GM12878 (cell line): ENCODE measurements around the gene GPR21. TPM values are rescaled to one million over a fixed set of nuclear protein-coding genes. Genes with fewer than 3 reads are reported as not detected.

Experiments used
- ATAC-seq: fragments of 200-7000 bp; cut with Tn5 transposase; 3 replicates; pipeline ENCODE4 v1.9.1; 2020; ENCODE audit warnings: mild to moderate bottlenecking, moderate library complexity
- BruUV-seq: library from RNA; stranded (reverse); fragments of 400-500 nt; replicated peaks from 2 replicates; lab custom pipeline; 2021; lab: Mats Ljungman, UMichigan
- CTCF ChIA-PET: fragments of 300-600 bp; sonication (Branson Sonifier 250); formaldehyde crosslinking; extraction: SDS; loops from one replicate; lab custom pipeline; 2021; ENCODE audit warnings: inconsistent platforms; lab: Yijun Ruan, JAX
- POLR2A ChIA-PET: fragments of 350-600 bp; formaldehyde crosslinking; extraction: SDS; loops from one replicate; lab custom pipeline; 2021; ENCODE audit warnings: inconsistent platforms; lab: Charles Lee
- RAD21 ChIA-PET: fragments of 300-600 bp; sonication (Branson Sonifier 250); formaldehyde crosslinking; loops from one replicate; lab custom pipeline; 2023; ENCODE audit warnings: antibody characterized with exemption; ENCODE audit not compliant: unreplicated experiment; lab: Charles Lee
- SMC1A ChIA-PET: fragments of 300-600 bp; sonication (Branson Sonifier 250); formaldehyde crosslinking; loops from one replicate; lab custom pipeline; 2023; ENCODE audit not compliant: unreplicated experiment, uncharacterized antibody; lab: Charles Lee
- DNase-seq: peaks from one replicate; pipeline ENCODE4 v3.0.0-alpha.2; 2011; ENCODE audit warnings: low read depth, low spot score
- FAIRE-seq: peaks from 3 replicates; lab custom pipeline; 2011; peaks lifted over from hg19 to GRCh38; lab: Jason Lieb, UNC
- H2AFZ ChIP-seq: 2 replicates; pipeline ENCODE4 v1.6.0; 2011; ENCODE audit warnings: low read depth, low read length, control low read depth; ENCODE audit not compliant: control insufficient read depth
- H3K27ac ChIP-seq: 2 replicates; pipeline ENCODE4 v1.5.1; 2011; ENCODE audit warnings: control low read depth; ENCODE audit not compliant: control insufficient read depth, insufficient read depth
- H3K27me3 ChIP-seq, 2 experiments: replicated peaks in 1 of 2; 2 replicates each; pipeline versions ENCODE4 v1.6.0 to v1.6.1; 2011; ENCODE audit warnings: low read length in 1 of 2; ENCODE audit not compliant: control insufficient read depth in 2 of 2, insufficient read depth in 2 of 2
- H3K36me3 ChIP-seq, 2 experiments: 2 replicates each; pipeline ENCODE4 v1.5.1; 2011; ENCODE audit warnings: low read length in 1 of 2; ENCODE audit not compliant: control insufficient read depth in 2 of 2, insufficient read depth in 2 of 2
- H3K4me1 ChIP-seq: 2 replicates; pipeline ENCODE4 v1.6.1; 2011; ENCODE audit warnings: mild to moderate bottlenecking, low read length, moderate library complexity, mixed read lengths; ENCODE audit not compliant: control insufficient read depth, insufficient read depth
- H3K4me2 ChIP-seq: 2 replicates; pipeline ENCODE4 v1.6.0; 2011; ENCODE audit warnings: control low read depth; ENCODE audit not compliant: control insufficient read depth, insufficient read depth
- H3K4me3 ChIP-seq: fragments of 200-600 bp; sonication (generic); 2 replicates; pipeline ENCODE4 v1.5.1; 2016
- H3K79me2 ChIP-seq: 2 replicates; pipeline ENCODE4 v1.6.0; 2011; ENCODE audit warnings: low read length; ENCODE audit not compliant: control insufficient read depth, insufficient read depth
- H3K9ac ChIP-seq: 2 replicates; pipeline ENCODE4 v1.8.0; 2011; ENCODE audit warnings: low read length, control low read depth, mixed read lengths; ENCODE audit not compliant: control insufficient read depth, insufficient read depth
- H3K9me3 ChIP-seq: replicated peaks from 3 replicates; pipeline ENCODE4 v1.5.1; 2011; ENCODE audit warnings: mild to moderate bottlenecking, low read length; ENCODE audit not compliant: control insufficient read depth, insufficient read depth
- H4K20me1 ChIP-seq: 2 replicates; pipeline ENCODE4 v1.6.0; 2011; ENCODE audit not compliant: control insufficient read depth, insufficient read depth
- CHD2 ChIP-seq: IDR thresholded peaks from 2 replicates; pipeline ENCODE4 v1.6.1; 2011; ENCODE audit warnings: low read depth, low read length, improper control_type of control experiment, borderline replicate concordance
- EP300 ChIP-seq, 2 experiments: fragments of 150-350 bp in 1 of 2; IDR thresholded peaks; 2 replicates each; pipeline ENCODE4 v1.6.1; 2011 to 2012; ENCODE audit warnings: low read depth in 2 of 2, low read length in 2 of 2, borderline replicate concordance in 1 of 2, improper control_type of control experiment in 1 of 2, inconsistent platforms in 1 of 2; ENCODE audit not compliant: control insufficient read depth in 1 of 2
- FOXK2 ChIP-seq: fragments of 450-650 bp; IDR thresholded peaks from 2 replicates; pipeline ENCODE4 v1.6.1; 2017; ENCODE audit warnings: mild to moderate bottlenecking, moderate library complexity
- LARP7 ChIP-seq: fragments of 450-650 bp; IDR thresholded peaks from 2 replicates; pipeline ENCODE4 v1.6.1; 2017; ENCODE audit warnings: mild to moderate bottlenecking
- NR2F1 ChIP-seq: fragments of 450-650 bp; conservative IDR thresholded peaks from 2 replicates; pipeline ENCODE4 v1.6.1; 2017; ENCODE audit warnings: mild to moderate bottlenecking
- POLR2AphosphoS2 ChIP-seq: IDR thresholded peaks from 2 replicates; pipeline ENCODE4 v1.6.1; 2011; ENCODE audit warnings: low read depth, mild to moderate bottlenecking, low read length, improper control_type of control experiment, moderate library complexity
- RFX5 ChIP-seq: IDR thresholded peaks from 2 replicates; pipeline ENCODE4 v1.6.1; 2011; ENCODE audit warnings: low read depth, low read length, improper control_type of control experiment
- SMARCA5 ChIP-seq: fragments of 450-650 bp; IDR thresholded peaks from 2 replicates; pipeline ENCODE4 v1.6.1; 2017; ENCODE audit warnings: mild to moderate bottlenecking
- STAT3 ChIP-seq: IDR thresholded peaks from 2 replicates; pipeline ENCODE4 v1.6.1; 2011; ENCODE audit warnings: low read depth, low read length, improper control_type of control experiment
- ZNF274 ChIP-seq: IDR thresholded peaks from one replicate; pipeline ENCODE4 v1.8.0; 2011; ENCODE audit not compliant: insufficient read length, insufficient read depth
- ZSCAN29 ChIP-seq: fragments of 450-650 bp; IDR thresholded peaks from 2 replicates; pipeline ENCODE4 v1.6.1; 2017; ENCODE audit warnings: mild to moderate bottlenecking, moderate library complexity
- WGBS: methylation state at CpG from one replicate; pipeline ENCODE4 v1.1.6; 2016; ENCODE audit warnings: low lambda C conversion rate; ENCODE audit not compliant: insufficient replicate concordance, insufficient coverage; ENCODE audit errors: missing lambda C conversion rate; 5-methylcytosine and 5-hydroxymethylcytosine counted together
- in situ Hi-C: fragments of 300-500 bp; cut with MboI; formaldehyde crosslinking; loops from 9 replicates; pipeline ENCODE4 v1.14.3; 2018; ENCODE audit warnings: mixed read lengths
- intact Hi-C: fragments of 100-400 bp; cut with micrococcal nuclease; formaldehyde crosslinking; loops from one replicate; pipeline ENCODE4 v1.14.2; 2022; ENCODE audit not compliant: unreplicated experiment
- polyA plus RNA-seq, 11 experiments: library from polyadenylated mRNA; depleted of rRNA in 4 of 11; unstranded in 6 of 11; stranded (reverse) in 5 of 11; fragments of >200 nt; fragmentation: Nextera tagmentation in 4 of 11; fragmentation: Illumina TruSeq in 1 of 11; extraction: Ambion mirVana in 4 of 11; extraction: Trizol in 1 of 11; gene quantifications; 1 replicate in 1 of 11; 2 replicates in 10 of 11; pipeline versions ENCODE4 v1.2.1 to v1.2.3, GENCODE V29; 2011 to 2016; ENCODE audit warnings: inconsistent platforms in 2 of 11, missing spikeins in 2 of 11, low read depth in 1 of 11
- total RNA-seq, 4 experiments: library from RNA; depleted of rRNA in 3 of 4; stranded (reverse); fragments of >200 nt in 3 of 4; fragmentation: Illumina TruSeq in 1 of 4; extraction: Trizol in 1 of 4; gene quantifications; 2 replicates each; pipeline versions ENCODE4 v1.2.1 to v1.2.3, GENCODE V29; 2013 to 2021
- TF ChIP-seq, protein P1 (sequence below): fragments of 450-650 bp; IDR thresholded peaks from 2 replicates; pipeline ENCODE4 v1.6.1; 2017; ENCODE audit warnings: mild to moderate bottlenecking, moderate library complexity
- TF ChIP-seq, protein P2 (sequence below): IDR thresholded peaks from 2 replicates; pipeline ENCODE4 v1.6.1; 2012; ENCODE audit warnings: mild to moderate bottlenecking, low read depth, low read length

The GPR21 gene
- total and polyA plus RNA-seq, 10 of the 15 experiments (the other 5 are each of a cell fraction or from before 2014, with no cell fraction given): 0.09 to 1.9 (median 0.57) TPM; not detected in 4

DNA sequence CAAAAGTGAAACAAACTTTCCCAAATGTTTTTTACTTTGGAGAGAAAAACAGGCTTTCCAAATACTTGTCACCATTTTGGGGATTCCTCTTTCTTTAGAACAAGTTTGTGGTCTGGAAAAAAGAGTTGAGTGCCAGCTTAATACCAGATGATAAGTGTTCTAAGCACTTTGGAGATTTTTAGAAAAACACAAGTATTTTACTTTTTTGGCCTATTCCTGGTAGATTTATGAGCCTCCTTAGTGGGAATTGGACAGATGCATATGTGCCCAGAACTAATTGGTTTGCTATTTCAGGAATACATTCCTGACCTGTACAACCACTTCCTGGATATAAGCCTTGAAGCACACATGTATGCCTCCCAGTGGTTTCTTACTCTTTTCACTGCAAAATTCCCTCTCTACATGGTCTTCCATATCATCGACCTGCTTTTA lies 40.5 kb downstream of the GPR21 start (continued):
- TF ChIP-seq, protein P1, sequence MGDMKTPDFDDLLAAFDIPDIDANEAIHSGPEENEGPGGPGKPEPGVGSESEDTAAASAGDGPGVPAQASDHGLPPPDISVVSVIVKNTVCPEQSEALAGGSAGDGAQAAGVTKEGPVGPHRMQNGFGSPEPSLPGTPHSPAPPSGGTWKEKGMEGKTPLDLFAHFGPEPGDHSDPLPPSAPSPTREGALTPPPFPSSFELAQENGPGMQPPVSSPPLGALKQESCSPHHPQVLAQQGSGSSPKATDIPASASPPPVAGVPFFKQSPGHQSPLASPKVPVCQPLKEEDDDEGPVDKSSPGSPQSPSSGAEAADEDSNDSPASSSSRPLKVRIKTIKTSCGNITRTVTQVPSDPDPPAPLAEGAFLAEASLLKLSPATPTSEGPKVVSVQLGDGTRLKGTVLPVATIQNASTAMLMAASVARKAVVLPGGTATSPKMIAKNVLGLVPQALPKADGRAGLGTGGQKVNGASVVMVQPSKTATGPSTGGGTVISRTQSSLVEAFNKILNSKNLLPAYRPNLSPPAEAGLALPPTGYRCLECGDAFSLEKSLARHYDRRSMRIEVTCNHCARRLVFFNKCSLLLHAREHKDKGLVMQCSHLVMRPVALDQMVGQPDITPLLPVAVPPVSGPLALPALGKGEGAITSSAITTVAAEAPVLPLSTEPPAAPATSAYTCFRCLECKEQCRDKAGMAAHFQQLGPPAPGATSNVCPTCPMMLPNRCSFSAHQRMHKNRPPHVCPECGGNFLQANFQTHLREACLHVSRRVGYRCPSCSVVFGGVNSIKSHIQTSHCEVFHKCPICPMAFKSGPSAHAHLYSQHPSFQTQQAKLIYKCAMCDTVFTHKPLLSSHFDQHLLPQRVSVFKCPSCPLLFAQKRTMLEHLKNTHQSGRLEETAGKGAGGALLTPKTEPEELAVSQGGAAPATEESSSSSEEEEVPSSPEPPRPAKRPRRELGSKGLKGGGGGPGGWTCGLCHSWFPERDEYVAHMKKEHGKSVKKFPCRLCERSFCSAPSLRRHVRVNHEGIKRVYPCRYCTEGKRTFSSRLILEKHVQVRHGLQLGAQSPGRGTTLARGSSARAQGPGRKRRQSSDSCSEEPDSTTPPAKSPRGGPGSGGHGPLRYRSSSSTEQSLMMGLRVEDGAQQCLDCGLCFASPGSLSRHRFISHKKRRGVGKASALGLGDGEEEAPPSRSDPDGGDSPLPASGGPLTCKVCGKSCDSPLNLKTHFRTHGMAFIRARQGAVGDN: no peak
- TF ChIP-seq CHD2 (no peak), NR2F1 (no peak), RFX5 (no peak), FOXK2 (no peak), EP300 (IDR thresholded peaks at IDR 0.05; ENCODE audit: borderline replicate concordance in 1 of 2, control insufficient read depth in 1 of 2, low read depth in 2 of 2, low read length in 2 of 2) (no peak)

DNA sequence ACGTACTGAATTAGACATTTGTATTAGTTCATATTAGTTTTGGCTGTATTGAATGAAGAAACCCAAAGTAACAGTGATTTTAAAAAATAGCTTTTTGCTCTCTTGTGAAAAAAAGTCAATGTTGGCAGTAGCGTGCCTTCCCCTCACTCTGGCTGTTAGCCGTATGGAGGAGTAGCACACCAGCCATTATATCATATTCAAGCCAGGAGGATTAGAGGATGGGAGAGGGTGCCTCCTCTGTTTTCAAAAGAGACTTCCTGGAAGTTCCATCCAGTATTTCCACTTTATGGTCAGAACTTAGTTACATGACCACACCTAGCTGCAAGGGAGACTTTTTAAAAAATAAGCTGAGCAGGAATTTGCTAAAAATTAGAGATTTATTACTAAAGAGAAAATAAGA lies 41.2 kb downstream of the GPR21 start:
- Histone ChIP-seq H3K4me2 (no peak overlapping the region), H3K9ac (no peak overlapping the region), H3K27ac (no peak overlapping the region), H3K27me3 (no peaks in the 10 kb centered on the region), H4K20me1 (no peaks in the 10 kb centered on the region), H3K4me3 (no peak overlapping the region), H3K9me3 (no peaks in the 10 kb centered on the region), H2AFZ (no peak overlapping the region), H3K36me3 (peaks cover 0 to 17% of the 10 kb centered on the region in 2 experiments; a peak in 3 of 4 replicates), H3K4me1 (peaks cover 5% of the 10 kb centered on the region; the same call in 1 of the 2 replicates), H3K79me2 (no peaks in the 10 kb centered on the region)
- CTCF ChIA-PET: interaction anchor here (1.1 to 5.4 kb wide), 3 partner anchors 17 to 275 kb away, joined by 3 to 38 read pairs (median 3); no protein-coding TSS in a partner anchor
- in situ Hi-C loops (no loop called here), intact Hi-C loops (no loop called here)
- SMC1A ChIA-PET: interaction anchor here (1.0 to 3.9 kb wide), 4 partner anchors 22 to 275 kb away, joined by 3 to 22 read pairs (median 4); no protein-coding TSS in a partner anchor
- POLR2A ChIA-PET: interaction anchor here (0.9 kb wide), 1 partner anchor 266 kb away, joined by 3 read pairs; no protein-coding TSS in a partner anchor
- WGBS: 100% methylated on average over 3 of the region's 3 CpGs
- DNase-seq: no peak
- RAD21 ChIA-PET: interaction anchor here (1.0 to 4.0 kb wide), 3 partner anchors 12 to 275 kb away, joined by 3 to 13 read pairs (median 3); no protein-coding TSS in a partner anchor
- FAIRE-seq: no peak
- ATAC-seq: no peak
- no TSS peak for BruUV-seq
- TF ChIP-seq, protein P2, sequence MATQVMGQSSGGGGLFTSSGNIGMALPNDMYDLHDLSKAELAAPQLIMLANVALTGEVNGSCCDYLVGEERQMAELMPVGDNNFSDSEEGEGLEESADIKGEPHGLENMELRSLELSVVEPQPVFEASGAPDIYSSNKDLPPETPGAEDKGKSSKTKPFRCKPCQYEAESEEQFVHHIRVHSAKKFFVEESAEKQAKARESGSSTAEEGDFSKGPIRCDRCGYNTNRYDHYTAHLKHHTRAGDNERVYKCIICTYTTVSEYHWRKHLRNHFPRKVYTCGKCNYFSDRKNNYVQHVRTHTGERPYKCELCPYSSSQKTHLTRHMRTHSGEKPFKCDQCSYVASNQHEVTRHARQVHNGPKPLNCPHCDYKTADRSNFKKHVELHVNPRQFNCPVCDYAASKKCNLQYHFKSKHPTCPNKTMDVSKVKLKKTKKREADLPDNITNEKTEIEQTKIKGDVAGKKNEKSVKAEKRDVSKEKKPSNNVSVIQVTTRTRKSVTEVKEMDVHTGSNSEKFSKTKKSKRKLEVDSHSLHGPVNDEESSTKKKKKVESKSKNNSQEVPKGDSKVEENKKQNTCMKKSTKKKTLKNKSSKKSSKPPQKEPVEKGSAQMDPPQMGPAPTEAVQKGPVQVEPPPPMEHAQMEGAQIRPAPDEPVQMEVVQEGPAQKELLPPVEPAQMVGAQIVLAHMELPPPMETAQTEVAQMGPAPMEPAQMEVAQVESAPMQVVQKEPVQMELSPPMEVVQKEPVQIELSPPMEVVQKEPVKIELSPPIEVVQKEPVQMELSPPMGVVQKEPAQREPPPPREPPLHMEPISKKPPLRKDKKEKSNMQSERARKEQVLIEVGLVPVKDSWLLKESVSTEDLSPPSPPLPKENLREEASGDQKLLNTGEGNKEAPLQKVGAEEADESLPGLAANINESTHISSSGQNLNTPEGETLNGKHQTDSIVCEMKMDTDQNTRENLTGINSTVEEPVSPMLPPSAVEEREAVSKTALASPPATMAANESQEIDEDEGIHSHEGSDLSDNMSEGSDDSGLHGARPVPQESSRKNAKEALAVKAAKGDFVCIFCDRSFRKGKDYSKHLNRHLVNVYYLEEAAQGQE: no peak
- TF ChIP-seq POLR2AphosphoS2 (no peak), SMARCA5 (no peak), LARP7 (no peak), ZSCAN29 (no peak), STAT3 (no peak), ZNF274 (no peak)
